ENCODE data around the gene ABCD1. TPM values are rescaled to one million over a fixed set of nuclear protein-coding genes. Genes with fewer than 3 reads are reported as not detected.

ABCD1 gene
- total RNA-seq, 4 donors from 2014 or later = 5.9 to 9.4 (median 7.4) TPM

- Histone ChIP-seq H3K4me3 (no peak overlapping the region), H3K27ac (no peak overlapping the region), H3K9me3 (no peaks in the 10 kb centered on the region), H3K27me3 (no peaks in the 10 kb centered on the region), H3K4me1 (peaks cover 13% of the 10 kb centered on the region), H3K36me3 (peaks cover 11% of the 10 kb centered on the region)
- TF ChIP-seq POLR2A (IDR thresholded peaks at IDR 0.05) = no peak
- TF ChIP-seq, protein P1, sequence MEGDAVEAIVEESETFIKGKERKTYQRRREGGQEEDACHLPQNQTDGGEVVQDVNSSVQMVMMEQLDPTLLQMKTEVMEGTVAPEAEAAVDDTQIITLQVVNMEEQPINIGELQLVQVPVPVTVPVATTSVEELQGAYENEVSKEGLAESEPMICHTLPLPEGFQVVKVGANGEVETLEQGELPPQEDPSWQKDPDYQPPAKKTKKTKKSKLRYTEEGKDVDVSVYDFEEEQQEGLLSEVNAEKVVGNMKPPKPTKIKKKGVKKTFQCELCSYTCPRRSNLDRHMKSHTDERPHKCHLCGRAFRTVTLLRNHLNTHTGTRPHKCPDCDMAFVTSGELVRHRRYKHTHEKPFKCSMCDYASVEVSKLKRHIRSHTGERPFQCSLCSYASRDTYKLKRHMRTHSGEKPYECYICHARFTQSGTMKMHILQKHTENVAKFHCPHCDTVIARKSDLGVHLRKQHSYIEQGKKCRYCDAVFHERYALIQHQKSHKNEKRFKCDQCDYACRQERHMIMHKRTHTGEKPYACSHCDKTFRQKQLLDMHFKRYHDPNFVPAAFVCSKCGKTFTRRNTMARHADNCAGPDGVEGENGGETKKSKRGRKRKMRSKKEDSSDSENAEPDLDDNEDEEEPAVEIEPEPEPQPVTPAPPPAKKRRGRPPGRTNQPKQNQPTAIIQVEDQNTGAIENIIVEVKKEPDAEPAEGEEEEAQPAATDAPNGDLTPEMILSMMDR (IDR thresholded peaks at IDR 0.05) = no peak
- no peak for TF ChIP-seq EP300 (IDR thresholded peaks at IDR 0.05)
- no peak for TF ChIP-seq POLR2AphosphoS5 (IDR thresholded peaks at IDR 0.05)
- no peak for DNase-seq (ENCODE audit: low spot score in 2 of 2)
- WGBS = 84% methylated on average over 20 of the region's 27 CpGs
These were observed 14.7 kb upstream of the ABCD1 start for GRCh38 chrX:153709726-153710674.

DNA sequence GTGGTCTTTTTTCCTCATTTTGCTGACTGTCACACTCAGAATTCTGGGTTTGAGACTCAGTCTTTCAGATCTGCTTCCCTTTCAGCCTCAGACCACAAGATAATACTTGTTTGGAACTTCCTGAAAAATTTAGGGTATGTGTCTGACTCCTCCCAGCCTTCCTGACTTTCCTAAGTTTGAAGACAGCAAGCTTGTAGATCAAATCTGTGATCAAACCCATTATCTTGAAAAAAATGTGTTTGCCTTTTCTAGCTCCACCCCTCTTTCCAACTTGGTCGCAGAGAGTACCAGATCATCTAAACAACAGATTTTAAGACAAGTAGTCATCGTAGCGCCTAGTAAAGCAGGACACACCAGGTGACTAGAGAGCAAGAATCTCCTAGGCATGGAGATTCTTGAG lies 10.4 kb upstream of the ABCD1 start:
- Histone ChIP-seq H3K4me1 (no peaks in the 10 kb centered on the region), H3K27me3 (no peaks in the 10 kb centered on the region), H3K27ac (no peak overlapping the region), H3K9me3 (no peaks in the 10 kb centered on the region), H3K4me3 (no peak overlapping the region), H3K36me3 (peaks cover 23% of the 10 kb centered on the region)
- TF ChIP-seq POLR2AphosphoS5 (IDR thresholded peaks at IDR 0.05) = no peak
- TF ChIP-seq, protein P1 (IDR thresholded peaks at IDR 0.05) = no peak
- TF ChIP-seq POLR2A (IDR thresholded peaks at IDR 0.05) = no peak
- no peak for TF ChIP-seq EP300 (IDR thresholded peaks at IDR 0.05)
- WGBS = 83% methylated on average over 3 of the region's 3 CpGs
- no peak for DNase-seq (ENCODE audit: low spot score in 2 of 2)

GRCh38 chrX:153717445-153717844 lies 7.2 kb upstream of the ABCD1 start:
- TF ChIP-seq, protein P1 (IDR thresholded peaks at IDR 0.05) = no peak
- TF ChIP-seq POLR2AphosphoS5 (IDR thresholded peaks at IDR 0.05) (no peak), POLR2A (IDR thresholded peaks at IDR 0.05) (no peak), EP300 (IDR thresholded peaks at IDR 0.05) (no peak)
- no peak for DNase-seq (ENCODE audit: low spot score in 2 of 2)
- 93% methylated on average over 9 of the region's 9 CpGs for WGBS
- no peak overlapping the region for H3K4me3 ChIP-seq
- H3K27ac ChIP-seq = no peak overlapping the region
- no peaks in the 10 kb centered on the region for H3K27me3 ChIP-seq
- H3K4me1 ChIP-seq = peaks cover 18% of the 10 kb centered on the region
- peaks cover 33% of the 10 kb centered on the region for H3K36me3 ChIP-seq
- H3K9me3 ChIP-seq = no peaks in the 10 kb centered on the region

- Histone ChIP-seq H3K4me3 (no peak overlapping the region), H3K27me3 (no peaks in the 10 kb centered on the region), H3K9me3 (no peaks in the 10 kb centered on the region), H3K4me1 (peaks cover 26% of the 10 kb centered on the region), H3K36me3 (peaks cover 33% of the 10 kb centered on the region), H3K27ac (no peak overlapping the region)
- no peak for TF ChIP-seq POLR2A (IDR thresholded peaks at IDR 0.05)
- no peak for TF ChIP-seq POLR2AphosphoS5 (IDR thresholded peaks at IDR 0.05)
- TF ChIP-seq EP300 (IDR thresholded peaks at IDR 0.05) = no peak
- TF ChIP-seq, protein P1 (IDR thresholded peaks at IDR 0.05) = no peak
- WGBS = 50% methylated on average over 1 of the region's 2 CpGs
- no peak for DNase-seq (ENCODE audit: low spot score in 2 of 2)
These were observed 5.4 kb upstream of the ABCD1 start for GRCh38 chrX:153719238-153719637.

GRCh38 chrX:153719701-153720100 lies 5.0 kb upstream of the ABCD1 start:
- TF ChIP-seq, protein P1 (IDR thresholded peaks at IDR 0.05) = no peak
- TF ChIP-seq EP300 (IDR thresholded peaks at IDR 0.05) (no peak), POLR2A (IDR thresholded peaks at IDR 0.05) (no peak), POLR2AphosphoS5 (IDR thresholded peaks at IDR 0.05) (no peak)
- H3K4me1 ChIP-seq = peaks cover 27% of the 10 kb centered on the region
- H3K9me3 ChIP-seq = no peaks in the 10 kb centered on the region
- DNase-seq (ENCODE audit: low spot score in 2 of 2) = no peak
- peaks cover 32% of the 10 kb centered on the region for H3K36me3 ChIP-seq
- H3K27ac ChIP-seq = no peak overlapping the region
- no peaks in the 10 kb centered on the region for H3K27me3 ChIP-seq
- H3K4me3 ChIP-seq = no peak overlapping the region
- 78% methylated on average over 2 of the region's 2 CpGs for WGBS
